NCI-H187 (cell line): ENCODE measurements around the gene TAOK3.
"Not testable (repeated sequence)": the region's sequence is repeated elsewhere in the genome, so short reads cannot be mapped to it uniquely, and the experiment has no call there.

Experiments used
- DNase-seq, 2 experiments: peaks; one replicate each; lab custom pipeline; 2025; lab: John Stamatoyannopoulos, UW

The TAOK3 gene

GRCh38 chr12:118337194-118337838 is 35.4 kb downstream of the TAOK3 start:
- DNase-seq = no peak

GRCh38 chr12:118336123-118336522 is 36.6 kb downstream of the TAOK3 start:
- DNase-seq = no peak

GRCh38 chr12:118334939-118335567 is 37.7 kb downstream of the TAOK3 start:
- DNase-seq = no peak

- no peak for DNase-seq
These were observed 38.5 kb downstream of the TAOK3 start for GRCh38 chr12:118334241-118334640.

- DNase-seq = no peak
These were observed 40.2 kb downstream of the TAOK3 start for GRCh38 chr12:118332511-118332910.

- DNase-seq = no peak
These were observed 42.2 kb downstream of the TAOK3 start for GRCh38 chr12:118330421-118331018.

- no peak for DNase-seq
These were observed 44.0 kb downstream of the TAOK3 start for GRCh38 chr12:118328486-118329330.

- DNase-seq = no peak
These were observed 45.3 kb downstream of the TAOK3 start for GRCh38 chr12:118327391-118327790.

GRCh38 chr12:118326991-118327390 is 45.7 kb downstream of the TAOK3 start:
- no peak for DNase-seq

- no peak for DNase-seq
These were observed 47.6 kb downstream of the TAOK3 start for GRCh38 chr12:118325081-118325480.

GRCh38 chr12:118319627-118320026 is 53.1 kb downstream of the TAOK3 start:
- no peak for DNase-seq

- no peak for DNase-seq
These were observed 54.0 kb downstream of the TAOK3 start for GRCh38 chr12:118318744-118319143.

GRCh38 chr12:118317729-118318128 is 55.0 kb downstream of the TAOK3 start:
- DNase-seq = no peak

- DNase-seq = no peak
These were observed 56.9 kb downstream of the TAOK3 start for GRCh38 chr12:118315821-118316220.

GRCh38 chr12:118312578-118312977 is 60.1 kb downstream of the TAOK3 start:
- no peak for DNase-seq

GRCh38 chr12:118311666-118312065 is 61.0 kb downstream of the TAOK3 start:
- no peak for DNase-seq

GRCh38 chr12:118310320-118310719 is 62.4 kb downstream of the TAOK3 start:
- no peak for DNase-seq

- DNase-seq = not testable (repeated sequence)
These were observed 64.7 kb downstream of the TAOK3 start for GRCh38 chr12:118308006-118308405.

- no peak for DNase-seq
These were observed 65.4 kb downstream of the TAOK3 start for GRCh38 chr12:118307069-118307954.

- no peak for DNase-seq
These were observed 68.6 kb downstream of the TAOK3 start for GRCh38 chr12:118304093-118304492.

- DNase-seq = no peak
These were observed 70.7 kb downstream of the TAOK3 start for GRCh38 chr12:118302053-118302452.
